Tibial nerve (tissue), 4 donors: ENCODE data around the gene NKD2.

Source experiments
- EP300 ChIP-seq, 2 donors: sonication (generic); formaldehyde crosslinking; IDR thresholded peaks; one replicate each; pipeline ENCODE4 v1.6.1; 2017; ENCODE audit warnings: antibody characterized with exemption in 2 of 2, mild to moderate bottlenecking in 1 of 2
- TF ChIP-seq, protein P1 (sequence below), 5 experiments: fragments of 200-600 bp in 3 of 5; fragments of 450-650 bp in 2 of 5; sonication (generic) in 3 of 5; IDR thresholded peaks; one replicate each; pipeline ENCODE4 v1.5.1; 2016 to 2019; ENCODE audit warnings: antibody characterized with exemption in 5 of 5, mild to moderate bottlenecking in 3 of 5, moderate library complexity in 2 of 5

DNA sequence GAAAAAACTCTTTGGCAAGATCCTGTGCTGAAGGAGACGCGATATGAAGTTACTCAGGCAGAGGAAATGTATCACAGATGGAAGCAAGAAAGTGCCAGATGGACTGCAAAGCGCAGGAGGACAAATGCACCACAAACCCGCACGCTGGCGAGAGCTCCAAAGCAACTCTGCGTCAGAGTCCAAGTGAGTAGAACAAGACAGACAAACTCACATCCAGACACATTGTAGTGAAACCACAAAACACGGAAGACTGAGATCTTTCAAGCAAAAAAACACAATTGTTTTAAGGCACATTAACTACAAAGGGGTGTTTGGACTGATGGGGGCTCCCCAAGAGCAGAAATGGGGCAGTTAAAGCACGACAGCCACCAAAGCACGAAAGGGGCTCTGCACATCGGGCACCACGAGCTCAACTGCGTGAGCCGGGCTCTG is 39.2 kb upstream of the NKD2 start:
- no peak for TF ChIP-seq EP300 (IDR thresholded peaks at IDR 0.05)
- TF ChIP-seq, protein P1, sequence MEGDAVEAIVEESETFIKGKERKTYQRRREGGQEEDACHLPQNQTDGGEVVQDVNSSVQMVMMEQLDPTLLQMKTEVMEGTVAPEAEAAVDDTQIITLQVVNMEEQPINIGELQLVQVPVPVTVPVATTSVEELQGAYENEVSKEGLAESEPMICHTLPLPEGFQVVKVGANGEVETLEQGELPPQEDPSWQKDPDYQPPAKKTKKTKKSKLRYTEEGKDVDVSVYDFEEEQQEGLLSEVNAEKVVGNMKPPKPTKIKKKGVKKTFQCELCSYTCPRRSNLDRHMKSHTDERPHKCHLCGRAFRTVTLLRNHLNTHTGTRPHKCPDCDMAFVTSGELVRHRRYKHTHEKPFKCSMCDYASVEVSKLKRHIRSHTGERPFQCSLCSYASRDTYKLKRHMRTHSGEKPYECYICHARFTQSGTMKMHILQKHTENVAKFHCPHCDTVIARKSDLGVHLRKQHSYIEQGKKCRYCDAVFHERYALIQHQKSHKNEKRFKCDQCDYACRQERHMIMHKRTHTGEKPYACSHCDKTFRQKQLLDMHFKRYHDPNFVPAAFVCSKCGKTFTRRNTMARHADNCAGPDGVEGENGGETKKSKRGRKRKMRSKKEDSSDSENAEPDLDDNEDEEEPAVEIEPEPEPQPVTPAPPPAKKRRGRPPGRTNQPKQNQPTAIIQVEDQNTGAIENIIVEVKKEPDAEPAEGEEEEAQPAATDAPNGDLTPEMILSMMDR (IDR thresholded peaks at IDR 0.05): no peak
